PC-3 (cell line): ENCODE measurements around the gene ALG8.

Experiments
- CTCF ChIP-seq: fragments of 300-600 bp; sonication (generic); conservative IDR thresholded peaks from 2 replicates; pipeline ENCODE4 v1.5.1; 2017; ENCODE audit warnings: antibody characterized with exemption, low read depth, mild to moderate bottlenecking, low read length
- EZH2 ChIP-seq: fragments of 300-600 bp; sonication (generic); IDR thresholded peaks from one replicate; pipeline ENCODE4 v1.6.1; 2017; ENCODE audit warnings: antibody characterized with exemption, mild to moderate bottlenecking, low read length; ENCODE audit not compliant: unreplicated experiment

DNA sequence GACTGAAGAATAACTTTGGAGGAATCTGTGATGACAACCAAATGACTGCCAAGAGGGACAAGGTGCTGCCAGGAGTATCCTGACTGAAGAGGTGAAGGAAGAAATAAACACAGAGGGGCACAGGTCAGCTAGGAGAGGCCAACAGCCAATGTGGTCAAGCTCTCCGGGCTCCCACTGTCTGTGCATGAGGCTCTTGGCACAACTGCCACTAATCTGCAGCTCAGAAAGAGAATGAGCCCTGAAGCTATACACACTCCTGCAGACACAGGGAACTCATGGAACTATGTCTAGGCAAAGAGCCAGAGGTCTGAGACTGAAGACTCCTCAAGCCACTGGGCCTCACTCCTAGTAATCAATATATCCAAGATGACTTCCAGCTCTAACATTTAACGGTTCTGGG lies 68.8 kb downstream of the ALG8 start:
- no peak for TF ChIP-seq CTCF
- no peak for TF ChIP-seq EZH2
